Lower leg skin (tissue), 4 donors: ENCODE results near the gene SEPTIN8. TPM values are rescaled to one million over a fixed set of nuclear protein-coding genes. Genes with fewer than 3 reads are reported as not detected.

Experiments used
- DNase-seq, 2 donors: peaks; one replicate each; pipeline ENCODE4 v3.0.0-alpha.2; 2019; ENCODE audit warnings: low spot score in 2 of 2
- H3K4me3 ChIP-seq: fragments of 200-600 bp; sonication (generic); 2 replicates; pipeline ENCODE4 v1.5.1; 2017; ENCODE audit warnings: mild to moderate bottlenecking, low read depth; ENCODE audit not compliant: poor library complexity, severe bottlenecking
- POLR2A ChIP-seq, 2 donors: fragments of 450-650 bp; IDR thresholded peaks; one replicate each; pipeline ENCODE4 v1.6.1; 2016 to 2017; ENCODE audit warnings: antibody characterized with exemption in 2 of 2, mild to moderate bottlenecking in 1 of 2, moderate library complexity in 1 of 2
- WGBS, 2 donors: methylation state at CpG; one replicate each; pipeline ENCODE4 v1.1.5; 2018; 5-methylcytosine and 5-hydroxymethylcytosine counted together
- intact Hi-C: fragments of 100-400 bp; cut with DNase I; formaldehyde crosslinking; loops from one replicate; pipeline ENCODE4 v1.15.0; 2023; ENCODE audit warnings: low total_unique reads
- total RNA-seq, 4 donors: library from RNA; depleted of rRNA; stranded (reverse); fragments of >200 nt; gene quantifications; one replicate each; pipeline ENCODE4 v1.1.0, GENCODE V29; 2016
- TF ChIP-seq, protein P1 (sequence below), 3 donors: fragments of 450-650 bp; IDR thresholded peaks; one replicate each; pipeline ENCODE4 v1.5.1; 2016; ENCODE audit warnings: antibody characterized with exemption in 3 of 3, mild to moderate bottlenecking in 3 of 3, moderate library complexity in 2 of 3

SEPTIN8 gene
- total RNA-seq, 4 donors from 2014 or later, result 70.0 to 99.6 (median 87.8) TPM

- WGBS, 2 donors, result 52 to 61% methylated on average over 4 of the region's 4 CpGs
- TF ChIP-seq, protein P1, sequence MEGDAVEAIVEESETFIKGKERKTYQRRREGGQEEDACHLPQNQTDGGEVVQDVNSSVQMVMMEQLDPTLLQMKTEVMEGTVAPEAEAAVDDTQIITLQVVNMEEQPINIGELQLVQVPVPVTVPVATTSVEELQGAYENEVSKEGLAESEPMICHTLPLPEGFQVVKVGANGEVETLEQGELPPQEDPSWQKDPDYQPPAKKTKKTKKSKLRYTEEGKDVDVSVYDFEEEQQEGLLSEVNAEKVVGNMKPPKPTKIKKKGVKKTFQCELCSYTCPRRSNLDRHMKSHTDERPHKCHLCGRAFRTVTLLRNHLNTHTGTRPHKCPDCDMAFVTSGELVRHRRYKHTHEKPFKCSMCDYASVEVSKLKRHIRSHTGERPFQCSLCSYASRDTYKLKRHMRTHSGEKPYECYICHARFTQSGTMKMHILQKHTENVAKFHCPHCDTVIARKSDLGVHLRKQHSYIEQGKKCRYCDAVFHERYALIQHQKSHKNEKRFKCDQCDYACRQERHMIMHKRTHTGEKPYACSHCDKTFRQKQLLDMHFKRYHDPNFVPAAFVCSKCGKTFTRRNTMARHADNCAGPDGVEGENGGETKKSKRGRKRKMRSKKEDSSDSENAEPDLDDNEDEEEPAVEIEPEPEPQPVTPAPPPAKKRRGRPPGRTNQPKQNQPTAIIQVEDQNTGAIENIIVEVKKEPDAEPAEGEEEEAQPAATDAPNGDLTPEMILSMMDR (IDR thresholded peaks at IDR 0.05), result no peak
- TF ChIP-seq POLR2A (IDR thresholded peaks at IDR 0.05), result no peak
- H3K4me3 ChIP-seq, result no peak overlapping the region
- peak in 1 of 2 donors; percentile 76 for DNase-seq
- intact Hi-C loops, result no loop called here
Observed at GRCh38 chr5:132778129-132778528, 1.1 kb upstream of the SEPTIN8 start.

GRCh38 chr5:132776938-132777208, 166 bp downstream of the SEPTIN8 start:
- no peak for DNase-seq
- peak overlapping the region; percentile 44 for H3K4me3 ChIP-seq
- no peak for TF ChIP-seq POLR2A (IDR thresholded peaks at IDR 0.05)
- TF ChIP-seq, protein P1 (IDR thresholded peaks at IDR 0.05), result no peak
- 0 to 1% methylated on average over 12 to 21 of the region's 40 CpGs for WGBS, 2 donors
- intact Hi-C loops, result no loop called here

GRCh38 chr5:132776131-132776937, 705 bp downstream of the SEPTIN8 start:
- TF ChIP-seq POLR2A (IDR thresholded peaks at IDR 0.05), result no peak
- TF ChIP-seq, protein P1 (IDR thresholded peaks at IDR 0.05), result no peak
- peak in 1 of 2 donors; percentile 88 for DNase-seq
- intact Hi-C loops, result no loop called here
- peak overlapping the region; percentile 44 for H3K4me3 ChIP-seq
- WGBS, 2 donors, result 5 to 7% methylated on average over 20 to 33 of the region's 39 CpGs

DNA sequence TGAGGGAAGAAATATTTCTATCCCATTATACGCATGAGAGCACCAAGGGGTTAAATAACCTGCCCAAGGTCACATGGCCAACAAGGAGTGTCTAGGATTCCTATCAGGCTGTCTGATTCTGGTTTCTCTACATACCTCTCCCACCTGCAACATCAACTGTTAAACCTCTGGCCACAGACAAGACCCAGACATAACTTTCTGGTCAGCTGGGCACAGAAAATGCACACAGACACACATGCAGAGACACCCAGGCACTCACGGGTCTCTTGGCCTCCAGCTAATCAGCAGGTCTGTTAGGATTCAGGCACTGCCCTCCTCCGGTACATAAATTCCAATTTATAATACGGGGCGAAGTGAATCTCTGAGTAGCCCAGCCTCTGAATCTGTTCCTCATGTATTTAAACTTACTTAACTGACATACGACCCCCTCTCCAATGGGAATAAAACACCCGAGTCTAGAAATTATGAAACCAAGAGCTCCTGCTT, 1.5 kb downstream of the SEPTIN8 start:
- peak in 1 of 2 donors; percentile 77 for DNase-seq
- no peak overlapping the region for H3K4me3 ChIP-seq
- TF ChIP-seq, protein P1 (IDR thresholded peaks at IDR 0.05), result no peak
- no peak for TF ChIP-seq POLR2A (IDR thresholded peaks at IDR 0.05)
- intact Hi-C loops, result no loop called here
- 19 to 20% methylated on average over 7 of the region's 7 CpGs for WGBS, 2 donors

- peak in 1 of 2 donors; percentile 85 for DNase-seq
- intact Hi-C loops, result no loop called here
- WGBS, 2 donors, result 33 to 35% methylated on average over 4 to 5 of the region's 5 CpGs
- no peak for TF ChIP-seq POLR2A (IDR thresholded peaks at IDR 0.05)
- TF ChIP-seq, protein P1 (IDR thresholded peaks at IDR 0.05), result no peak
- H3K4me3 ChIP-seq, result no peak overlapping the region
Observed at GRCh38 chr5:132774896-132775295, 2.1 kb downstream of the SEPTIN8 start.
